IMR-90 (cell line): ENCODE measurements around the gene GCK. TPM values are rescaled to one million over a fixed set of nuclear protein-coding genes. Genes with fewer than 3 reads are reported as not detected.

Source experiments
- ATAC-seq: fragments of 200-7000 bp; cut with Tn5 transposase; 2 replicates; pipeline ENCODE4 v1.9.1; 2020; ENCODE audit warnings: low read depth, mild to moderate bottlenecking, moderate library complexity
- BruUV-seq: library from RNA; stranded (reverse); fragments of 400-500 nt; replicated peaks from 2 replicates; lab custom pipeline; 2021; lab: Mats Ljungman, UMichigan
- CTCF ChIA-PET: fragments of 300-600 bp; formaldehyde crosslinking; extraction: SDS; loops from one replicate; lab custom pipeline; 2021; ENCODE audit warnings: antibody characterized with exemption; lab: Yijun Ruan, JAX
- POLR2A ChIA-PET: fragments of 300-600 bp; sonication (Branson Sonifier 250); formaldehyde crosslinking; loops from one replicate; lab custom pipeline; 2022; ENCODE audit warnings: antibody characterized with exemption; ENCODE audit not compliant: unreplicated experiment; lab: Charles Lee
- DNase-seq: peaks from one replicate; pipeline ENCODE4 v3.0.0; 2013
- H2AFZ ChIP-seq: replicated peaks from 2 replicates; pipeline ENCODE3; 2013; ENCODE audit warnings: low read length, mild to moderate bottlenecking; ENCODE audit not compliant: poor library complexity
- H2AK5ac ChIP-seq: 2 replicates; pipeline ENCODE4 v1.6.1; 2013; ENCODE audit warnings: low read depth, low read length, inconsistent platforms
- H2AK9ac ChIP-seq: replicated peaks from 2 replicates; pipeline ENCODE3; 2013; ENCODE audit warnings: mild to moderate bottlenecking, low read depth, low read length, moderate library complexity; ENCODE audit not compliant: poor library complexity
- H2BK120ac ChIP-seq: 2 replicates; pipeline ENCODE4 v1.6.1; 2013; ENCODE audit warnings: low read depth, low read length, inconsistent platforms
- H2BK15ac ChIP-seq: 3 replicates; pipeline ENCODE4 v1.6.1; 2013; ENCODE audit warnings: low read depth, low read length, inconsistent platforms
- H2BK20ac ChIP-seq: 2 replicates; pipeline ENCODE4 v1.6.1; 2013; ENCODE audit warnings: low read depth, mild to moderate bottlenecking, inconsistent platforms, low read length, moderate library complexity
- H2BK5ac ChIP-seq: 2 replicates; pipeline ENCODE4 v1.6.1; 2013; ENCODE audit warnings: mild to moderate bottlenecking, low read depth, low read length, inconsistent platforms; ENCODE audit not compliant: poor library complexity, severe bottlenecking
- H3K14ac ChIP-seq: replicated peaks from 2 replicates; pipeline ENCODE4 v1.6.1; 2013; ENCODE audit warnings: low read depth, low read length, inconsistent platforms
- H3K18ac ChIP-seq: 2 replicates; pipeline ENCODE4 v1.6.1; 2013; ENCODE audit warnings: low read depth, low read length, control low read depth
- H3K23ac ChIP-seq: 2 replicates; pipeline ENCODE4 v1.6.1; 2013; ENCODE audit warnings: low read depth, low read length, inconsistent platforms
- H3K27ac ChIP-seq: 2 replicates; pipeline ENCODE4 v1.5.1; 2013; ENCODE audit warnings: mild to moderate bottlenecking, control low read depth, low read length; ENCODE audit not compliant: insufficient read depth
- H3K27me3 ChIP-seq: 2 replicates; pipeline ENCODE4 v1.6.1; 2013; ENCODE audit warnings: low read length; ENCODE audit not compliant: control insufficient read depth, insufficient read depth
- H3K36me3 ChIP-seq: 2 replicates; pipeline ENCODE4 v1.6.1; 2013; ENCODE audit warnings: low read length, mixed read lengths; ENCODE audit not compliant: control insufficient read depth, insufficient read depth
- H3K4ac ChIP-seq: 2 replicates; pipeline ENCODE4 v1.6.1; 2013; ENCODE audit warnings: low read depth, low read length, inconsistent platforms
- H3K4me1 ChIP-seq: 2 replicates; pipeline ENCODE4 v1.6.1; 2013; ENCODE audit warnings: low read length, mixed read lengths; ENCODE audit not compliant: control insufficient read depth, insufficient read depth
- H3K4me2 ChIP-seq: 2 replicates; pipeline ENCODE4 v1.6.1; 2013; ENCODE audit warnings: low read depth, mild to moderate bottlenecking, control low read depth, low read length, moderate library complexity
- H3K4me3 ChIP-seq: 2 replicates; pipeline ENCODE4 v1.5.1; 2013; ENCODE audit warnings: low read depth, mild to moderate bottlenecking, control low read depth, low read length, moderate library complexity; ENCODE audit not compliant: insufficient read depth
- H3K56ac ChIP-seq: 2 replicates; pipeline ENCODE4 v1.6.1; 2013; ENCODE audit warnings: low read length, inconsistent platforms; ENCODE audit not compliant: insufficient read depth; ENCODE audit errors: extremely low read depth
- H3K79me1 ChIP-seq, 2 experiments: 2 replicates each; pipeline ENCODE4 v1.6.1; 2013; ENCODE audit warnings: low read length in 2 of 2, inconsistent platforms in 1 of 2, low read depth in 1 of 2
- H3K9ac ChIP-seq: 2 replicates; pipeline ENCODE4 v1.6.1; 2013; ENCODE audit warnings: low read depth, low read length, control low read depth
- H3K9me1 ChIP-seq: 2 replicates; pipeline ENCODE4 v1.6.1; 2013; ENCODE audit warnings: low read length, inconsistent platforms; ENCODE audit not compliant: insufficient read depth
- H3K9me3 ChIP-seq: 2 replicates; pipeline ENCODE4 v1.6.1; 2013; ENCODE audit warnings: low read length; ENCODE audit not compliant: control insufficient read depth, insufficient read depth
- H4K20me1 ChIP-seq: 2 replicates; pipeline ENCODE4 v1.6.1; 2013; ENCODE audit warnings: low read length, inconsistent platforms; ENCODE audit not compliant: insufficient read depth
- H4K5ac ChIP-seq: 2 replicates; pipeline ENCODE4 v1.6.1; 2013; ENCODE audit warnings: mild to moderate bottlenecking, low read depth, low read length, control low read depth
- H4K8ac ChIP-seq, 2 experiments: 2 replicates each; pipeline ENCODE4 v1.6.1; 2013; ENCODE audit warnings: low read depth in 2 of 2, low read length in 2 of 2, control low read depth in 1 of 2, inconsistent platforms in 1 of 2
- H4K91ac ChIP-seq: 2 replicates; pipeline ENCODE4 v1.6.1; 2013; ENCODE audit warnings: low read depth, low read length, inconsistent platforms; ENCODE audit not compliant: insufficient read depth
- BHLHE40 ChIP-seq: fragments of 150-350 bp; IDR thresholded peaks from 2 replicates; pipeline ENCODE4 v1.6.1; 2016; ENCODE audit warnings: mild to moderate bottlenecking, low read depth, low read length
- CEBPB ChIP-seq: IDR thresholded peaks from 2 replicates; pipeline ENCODE4 v1.6.1; 2012; ENCODE audit warnings: low read depth, low read length, improper control_type of control experiment
- FOS ChIP-seq: fragments of 150-350 bp; IDR thresholded peaks from 2 replicates; pipeline ENCODE4 v1.6.1; 2016; ENCODE audit warnings: low read depth, low read length
- MAZ ChIP-seq: IDR thresholded peaks from 2 replicates; pipeline ENCODE4 v1.6.1; 2012; ENCODE audit warnings: low read depth, mild to moderate bottlenecking, low read length, improper control_type of control experiment, moderate library complexity, borderline replicate concordance
- RAD21 ChIP-seq: IDR thresholded peaks from 2 replicates; pipeline ENCODE4 v1.6.1; 2012; ENCODE audit warnings: low read length, improper control_type of control experiment
- SMC3 ChIP-seq: fragments of 150-350 bp; IDR thresholded peaks from 2 replicates; pipeline ENCODE4 v1.6.1; 2016; ENCODE audit warnings: low read depth, mild to moderate bottlenecking, antibody characterized with exemption, low read length, moderate library complexity
- WGBS, 2 experiments: methylation state at CpG; one replicate each; pipeline versions ENCODE4 v1.1.5 to v1.1.7; 2013; ENCODE audit warnings: missing lambda C conversion rate in 2 of 2; ENCODE audit not compliant: insufficient read length in 1 of 2; ENCODE audit errors: extremely low coverage in 2 of 2; 5-methylcytosine and 5-hydroxymethylcytosine counted together
- dilution Hi-C: fragments of 300-500 bp; cut with HindIII; formaldehyde crosslinking; loops from one replicate; pipeline ENCODE4 v1.14.3; 2018; ENCODE audit warnings: low sequenced_read_pairs; ENCODE audit not compliant: unreplicated experiment
- in situ Hi-C: fragments of 300-500 bp; cut with MboI; formaldehyde crosslinking; loops from 3 replicates; pipeline ENCODE4 v1.14.3; 2019; ENCODE audit warnings: low sequenced_read_pairs, inconsistent platforms, mixed read lengths
- intact Hi-C: fragments of 100-400 bp; cut with micrococcal nuclease; formaldehyde crosslinking; loops from 2 replicates; pipeline ENCODE4 v1.10.0; 2022
- polyA plus RNA-seq, 3 experiments: library from polyadenylated mRNA; depleted of rRNA; stranded (reverse); fragments of >200 nt; gene quantifications; 2 replicates each; pipeline ENCODE4 v1.2.3, GENCODE V29; 2012; ENCODE audit warnings: low replicate concordance in 1 of 3
- total RNA-seq: library from RNA; depleted of rRNA; stranded (reverse); fragments of >200 nt; gene quantifications from 2 replicates; pipeline ENCODE4 v1.2.3, GENCODE V29; 2012
- TF ChIP-seq, protein P1 (sequence below): fragments of 150-350 bp; IDR thresholded peaks from 2 replicates; pipeline ENCODE4 v1.6.1; 2016; ENCODE audit warnings: low read depth, mild to moderate bottlenecking, low read length, moderate library complexity, borderline replicate concordance

GCK gene
- total and polyA plus RNA-seq, 2 of the 4 experiments (the other 2 are of a cell fraction) = 0.14 to 0.18 TPM

- H3K79me1 ChIP-seq = no peaks in the 10 kb centered on the region
- peaks cover 17% of the 10 kb centered on the region for H3K27me3 ChIP-seq
- H3K4ac ChIP-seq = no peak overlapping the region
- H2AK5ac ChIP-seq = no peak overlapping the region
- H3K9me1 ChIP-seq = no peaks in the 10 kb centered on the region
- POLR2A ChIA-PET = no interaction called here
- H2AK9ac ChIP-seq = no peak overlapping the region
- H4K20me1 ChIP-seq = no peaks in the 10 kb centered on the region
- BruUV-seq = no TSS peak
- DNase-seq (no peak), ATAC-seq (no peak)
- no peak overlapping the region for H4K8ac ChIP-seq
- dilution Hi-C loops (no loop called here), intact Hi-C loops (no loop called here), in situ Hi-C loops (loop anchor here (5.0 to 10.0 kb wide), 2 partner anchors 70 to 127 kb away; partner anchors contain the start of genes PGAM2 and POLD2)
- H4K91ac ChIP-seq = no peak overlapping the region
- H2BK15ac ChIP-seq = no peak overlapping the region
- no peaks in the 10 kb centered on the region for H3K9me3 ChIP-seq
- CTCF ChIA-PET = no interaction called here
- H4K5ac ChIP-seq = no peak overlapping the region
- no peaks in the 10 kb centered on the region for H3K4me1 ChIP-seq
- H3K4me3 ChIP-seq = no peak overlapping the region
- no peak overlapping the region for H3K14ac ChIP-seq
- H2BK120ac ChIP-seq = no peak overlapping the region
- no peak overlapping the region for H3K27ac ChIP-seq
- no peak overlapping the region for H3K9ac ChIP-seq
- no peak overlapping the region for H3K4me2 ChIP-seq
- no peak overlapping the region for H2BK5ac ChIP-seq
- TF ChIP-seq MAZ (no peak), SMC3 (no peak), CEBPB (no peak), RAD21 (no peak), FOS (no peak), BHLHE40 (no peak)
- TF ChIP-seq, protein P1, sequence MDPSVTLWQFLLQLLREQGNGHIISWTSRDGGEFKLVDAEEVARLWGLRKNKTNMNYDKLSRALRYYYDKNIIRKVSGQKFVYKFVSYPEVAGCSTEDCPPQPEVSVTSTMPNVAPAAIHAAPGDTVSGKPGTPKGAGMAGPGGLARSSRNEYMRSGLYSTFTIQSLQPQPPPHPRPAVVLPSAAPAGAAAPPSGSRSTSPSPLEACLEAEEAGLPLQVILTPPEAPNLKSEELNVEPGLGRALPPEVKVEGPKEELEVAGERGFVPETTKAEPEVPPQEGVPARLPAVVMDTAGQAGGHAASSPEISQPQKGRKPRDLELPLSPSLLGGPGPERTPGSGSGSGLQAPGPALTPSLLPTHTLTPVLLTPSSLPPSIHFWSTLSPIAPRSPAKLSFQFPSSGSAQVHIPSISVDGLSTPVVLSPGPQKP = no peak
- no peak overlapping the region for H2BK20ac ChIP-seq
- no peak overlapping the region for H2AFZ ChIP-seq
- H3K36me3 ChIP-seq = no peaks in the 10 kb centered on the region
- H3K23ac ChIP-seq = no peak overlapping the region
- no peak overlapping the region for H3K56ac ChIP-seq
- WGBS, 2 experiments = 71% methylated on average over 1 of the region's 3 CpGs; no CpG with 5 or more reads in 1 of the 2 experiments
- H3K18ac ChIP-seq = no peak overlapping the region
Measured at GRCh38 chr7:44194562-44195145, 5.4 kb upstream of the GCK start.
